Uterus (tissue), 4 donors: ENCODE results near the gene TRIM62. TPM values are rescaled to one million over a fixed set of nuclear protein-coding genes. Genes with fewer than 3 reads are reported as not detected.

Experiments
- DNase-seq, 2 donors: peaks; one replicate each; pipeline ENCODE4 v3.0.0-alpha.2; 2019 to 2020
- H3K27ac ChIP-seq, 2 donors: fragments of 200-600 bp; sonication (generic); 1 replicate in 1 of 2; 2 replicates in 1 of 2; pipeline ENCODE4 v1.5.1; 2016 to 2018
- H3K27me3 ChIP-seq, 2 donors: fragments of 200-600 bp; sonication (generic); one replicate each; pipeline ENCODE4 v1.5.1; 2018 to 2019; ENCODE audit warnings: control low read depth in 1 of 2
- H3K36me3 ChIP-seq, 2 donors: fragments of 200-600 bp; sonication (generic); one replicate each; pipeline ENCODE4 v1.5.1; 2019; ENCODE audit warnings: control low read depth in 1 of 2
- H3K4me1 ChIP-seq, 2 donors: fragments of 200-600 bp; sonication (generic); one replicate each; pipeline ENCODE4 v1.5.1; 2018 to 2019; ENCODE audit warnings: control low read depth in 1 of 2
- H3K4me3 ChIP-seq, 2 donors: fragments of 200-600 bp; sonication (generic); 1 replicate in 1 of 2; 2 replicates in 1 of 2; pipeline ENCODE4 v1.5.1; 2018 to 2019; ENCODE audit warnings: mild to moderate bottlenecking in 1 of 2
- H3K9me3 ChIP-seq, 2 donors: fragments of 200-600 bp; sonication (generic); one replicate each; pipeline ENCODE4 v1.5.1; 2019; ENCODE audit warnings: control low read depth in 1 of 2
- CTCF ChIP-seq, 4 experiments: fragments of 200-600 bp in 2 of 4; fragments of 450-650 bp in 2 of 4; sonication (generic) in 2 of 4; IDR thresholded peaks; one replicate each; pipeline ENCODE4 v1.5.1; 2016 to 2019; ENCODE audit warnings: antibody characterized with exemption in 4 of 4, mild to moderate bottlenecking in 2 of 4, moderate library complexity in 1 of 4
- POLR2A ChIP-seq, 2 donors: fragments of 450-650 bp; IDR thresholded peaks; one replicate each; pipeline ENCODE4 v1.6.1; 2016; ENCODE audit warnings: antibody characterized with exemption in 2 of 2, mild to moderate bottlenecking in 1 of 2, moderate library complexity in 1 of 2
- intact Hi-C: fragments of 100-400 bp; cut with DNase I; formaldehyde crosslinking; loops from one replicate; pipeline ENCODE4 v1.15.1; 2023; ENCODE audit warnings: low total_unique reads
- total RNA-seq, 4 donors: library from RNA; depleted of rRNA in 3 of 4; stranded (reverse); fragments of >200 nt in 3 of 4; gene quantifications; one replicate each; pipeline versions ENCODE4 v1.1.0 to v1.2.4, GENCODE V29; 2014 to 2023
- donor health status: DM: yes; HTN: yes; CAD: no.

TRIM62 gene
- total RNA-seq, 4 donors from 2014 or later = 0.26 to 9.4 (median 1.4) TPM

GRCh38 chr1:33206340-33206739 lies 24.5 kb upstream of the TRIM62 start:
- no peaks in the 10 kb centered on the region for H3K36me3 ChIP-seq
- intact Hi-C loops = no loop called here
- no peaks in the 10 kb centered on the region for H3K9me3 ChIP-seq
- H3K4me3 ChIP-seq = no peak overlapping the region
- no peaks in the 10 kb centered on the region for H3K27me3 ChIP-seq
- DNase-seq = no peak
- no peaks in the 10 kb centered on the region for H3K4me1 ChIP-seq
- TF ChIP-seq CTCF (IDR thresholded peaks at IDR 0.05) (no peak), POLR2A (IDR thresholded peaks at IDR 0.05) (no peak)
- H3K27ac ChIP-seq = no peak overlapping the region

DNA sequence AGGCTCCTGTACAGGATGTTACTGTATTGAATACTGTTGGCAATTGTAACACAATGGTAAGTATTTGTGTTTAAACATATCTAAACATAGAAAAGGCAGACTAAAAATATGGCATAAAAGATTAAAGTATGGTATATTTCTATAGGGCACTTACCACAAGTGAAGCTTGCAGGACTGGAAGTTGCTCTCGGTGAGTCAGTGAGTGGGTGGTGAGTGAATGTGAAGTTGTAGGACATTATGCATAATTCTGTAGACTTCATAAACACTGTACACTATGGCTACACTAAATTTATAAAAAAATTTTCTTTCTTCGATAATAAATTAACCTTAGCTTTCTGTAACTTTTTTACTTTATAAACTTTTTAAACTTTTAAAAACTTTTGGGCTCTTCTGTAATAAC lies 13.7 kb upstream of the TRIM62 start:
- intact Hi-C loops = no loop called here
- TF ChIP-seq CTCF (IDR thresholded peaks at IDR 0.05) = no peak
- TF ChIP-seq POLR2A (IDR thresholded peaks at IDR 0.05) = no peak
- H3K36me3 ChIP-seq = no peaks in the 10 kb centered on the region

DNA sequence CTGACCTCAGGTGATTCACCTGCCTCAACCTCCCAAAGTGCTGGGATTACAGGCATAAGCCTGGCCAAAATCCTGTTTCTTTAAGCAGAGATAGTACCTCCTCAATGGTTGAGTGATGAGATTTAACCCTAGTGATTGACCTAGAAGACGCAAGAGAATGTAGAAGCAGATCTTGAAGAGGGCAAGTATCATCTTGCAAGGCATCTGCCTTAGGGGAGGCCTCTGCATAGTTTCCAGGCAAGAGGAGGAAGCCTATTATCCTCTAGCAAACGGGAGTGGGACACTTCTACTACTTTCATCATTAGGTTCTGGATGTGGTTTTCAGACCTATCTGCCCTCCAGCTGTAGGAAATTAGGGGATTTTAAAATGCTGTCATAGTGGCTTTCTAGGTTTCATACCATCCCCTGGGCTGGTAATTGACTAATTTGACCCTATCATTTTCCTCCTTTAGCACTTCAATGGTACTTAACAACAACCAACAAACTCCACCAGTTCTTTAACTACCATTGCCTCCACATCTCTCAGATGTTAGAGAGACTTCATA lies 10.0 kb upstream of the TRIM62 start:
- Histone ChIP-seq H3K27me3 (no peaks in the 10 kb centered on the region), H3K4me3 (no peak overlapping the region), H3K9me3 (no peaks in the 10 kb centered on the region), H3K36me3 (no peaks in the 10 kb centered on the region), H3K4me1 (no peaks in the 10 kb centered on the region), H3K27ac (no peak overlapping the region)
- intact Hi-C loops = no loop called here
- no peak for DNase-seq
- no peak for TF ChIP-seq CTCF (IDR thresholded peaks at IDR 0.05)
- no peak for TF ChIP-seq POLR2A (IDR thresholded peaks at IDR 0.05)

More for the DNA sequence above, 13.7 kb upstream of the TRIM62 start:
- DNase-seq = no peak
- Histone ChIP-seq H3K9me3 (no peaks in the 10 kb centered on the region), H3K4me3 (no peak overlapping the region), H3K27me3 (no peaks in the 10 kb centered on the region), H3K4me1 (no peaks in the 10 kb centered on the region), H3K27ac (no peak overlapping the region)

GRCh38 chr1:33190701-33191100 lies 8.9 kb upstream of the TRIM62 start:
- Histone ChIP-seq H3K27me3 (no peaks in the 10 kb centered on the region), H3K27ac (no peak overlapping the region), H3K4me3 (no peak overlapping the region), H3K4me1 (no peaks in the 10 kb centered on the region), H3K9me3 (no peaks in the 10 kb centered on the region), H3K36me3 (no peaks in the 10 kb centered on the region)
- intact Hi-C loops = no loop called here
- no peak for TF ChIP-seq POLR2A (IDR thresholded peaks at IDR 0.05)
- no peak for TF ChIP-seq CTCF (IDR thresholded peaks at IDR 0.05)
- DNase-seq = no peak

DNA sequence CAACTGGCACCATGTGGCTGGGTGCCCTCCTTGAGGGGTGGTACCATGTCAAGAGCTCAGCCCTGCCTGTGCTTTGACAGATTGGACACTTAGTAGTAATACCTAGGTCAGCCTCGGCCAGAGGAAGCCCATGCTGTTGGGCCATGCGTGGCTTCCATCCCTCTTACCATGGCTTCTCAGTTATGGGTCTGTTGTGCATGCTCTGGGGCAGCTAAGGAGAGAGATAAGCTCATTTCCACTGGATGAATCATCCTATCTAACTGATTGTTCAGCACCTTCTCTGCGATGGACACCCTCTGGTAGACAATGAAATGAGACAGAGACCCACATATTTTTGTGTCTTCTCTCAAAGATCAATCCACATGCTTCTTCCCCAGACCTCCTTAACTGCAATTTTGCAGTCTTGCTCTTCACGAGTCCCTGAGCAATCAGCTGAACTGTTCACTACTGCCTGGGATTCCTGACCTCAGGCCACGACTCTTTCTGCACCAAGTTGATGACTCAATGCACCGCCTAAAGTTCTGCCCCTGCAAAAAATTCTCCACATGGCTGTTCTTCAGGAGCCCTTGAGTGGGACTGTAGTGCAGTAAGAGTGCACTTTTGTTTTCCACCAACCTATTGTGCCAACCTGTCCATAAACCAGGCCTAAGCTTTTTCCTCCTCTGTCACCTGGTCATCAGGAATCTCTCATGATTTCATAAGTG lies 6.9 kb upstream of the TRIM62 start:
- TF ChIP-seq CTCF (IDR thresholded peaks at IDR 0.05) (no peak), POLR2A (IDR thresholded peaks at IDR 0.05) (no peak)
- intact Hi-C loops = no loop called here
- DNase-seq = no peak
- no peak overlapping the region for H3K27ac ChIP-seq
- no peaks in the 10 kb centered on the region for H3K36me3 ChIP-seq
- H3K4me1 ChIP-seq = no peaks in the 10 kb centered on the region
- no peaks in the 10 kb centered on the region for H3K27me3 ChIP-seq
- H3K9me3 ChIP-seq = no peaks in the 10 kb centered on the region
- H3K4me3 ChIP-seq = no peak overlapping the region
